Effector CD4-positive, alpha-beta T cell (primary cell): ENCODE results near the gene AFG3L2.
"Not testable (repeated sequence)": the region's sequence is repeated elsewhere in the genome, so short reads cannot be mapped to it uniquely, and the experiment has no call there.

Experiments used
- DNase-seq: peaks from one replicate; pipeline ENCODE4 v3.0.0-alpha.2; 2020

Gene AFG3L2

DNA sequence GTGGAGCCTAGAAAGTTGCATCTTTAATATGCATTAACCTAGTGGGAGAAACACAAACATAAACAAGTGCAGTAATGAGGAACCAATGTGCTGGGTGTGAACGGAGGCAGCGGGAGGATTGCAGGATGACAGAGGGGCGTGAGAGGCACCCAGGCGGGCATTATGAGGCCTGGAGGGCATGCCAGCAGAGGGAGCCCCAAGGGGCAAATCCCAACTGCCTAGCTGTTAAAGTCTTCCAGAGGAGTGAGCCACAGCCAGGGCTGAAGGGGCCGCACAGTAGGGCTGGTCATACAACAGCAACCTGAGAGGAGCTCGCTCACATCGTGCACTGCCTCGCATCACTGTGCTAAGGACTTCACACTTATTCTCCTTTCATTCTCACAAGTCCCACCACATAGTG, 17.4 kb upstream of the AFG3L2 start:
- DNase-seq = no peak

DNA sequence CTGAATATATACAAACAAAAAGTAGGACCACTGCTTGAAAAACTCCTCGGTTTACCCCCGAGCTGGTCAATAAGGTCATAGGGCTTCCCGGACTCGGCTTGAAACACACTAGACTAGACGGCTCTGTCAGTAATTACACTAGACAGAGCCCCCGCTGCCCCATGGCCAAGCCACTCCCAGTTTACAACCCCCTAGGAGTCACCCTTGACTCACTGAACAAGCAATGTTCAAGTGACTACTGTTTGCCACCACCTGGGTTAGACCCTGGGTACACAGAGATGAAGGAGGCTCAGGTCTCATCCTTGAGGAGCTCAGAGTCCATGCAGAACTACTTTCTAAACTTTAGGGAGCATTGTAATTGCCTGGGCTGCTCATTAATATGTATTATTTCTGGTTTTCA, 17.0 kb upstream of the AFG3L2 start:
- DNase-seq = no peak

DNA sequence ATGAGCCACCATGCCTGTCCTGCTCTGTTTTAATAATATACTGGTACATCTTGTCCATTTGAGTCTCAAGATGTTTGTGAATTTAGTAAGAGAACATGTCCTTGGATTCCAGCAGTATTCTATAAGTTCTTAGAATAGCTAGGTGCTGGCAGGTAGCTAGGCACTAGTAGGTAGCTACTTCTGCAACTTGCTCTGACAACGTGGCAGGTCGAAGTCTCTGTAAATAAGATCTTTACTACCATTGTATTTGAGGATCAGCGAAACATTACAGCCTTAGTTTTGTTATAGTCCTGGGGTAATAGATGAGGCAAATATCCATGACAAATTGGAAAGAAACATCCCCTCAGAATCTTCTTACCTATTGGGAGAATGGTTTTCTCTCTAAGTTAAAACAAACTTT, 16.5 kb upstream of the AFG3L2 start:
- no peak for DNase-seq

DNA sequence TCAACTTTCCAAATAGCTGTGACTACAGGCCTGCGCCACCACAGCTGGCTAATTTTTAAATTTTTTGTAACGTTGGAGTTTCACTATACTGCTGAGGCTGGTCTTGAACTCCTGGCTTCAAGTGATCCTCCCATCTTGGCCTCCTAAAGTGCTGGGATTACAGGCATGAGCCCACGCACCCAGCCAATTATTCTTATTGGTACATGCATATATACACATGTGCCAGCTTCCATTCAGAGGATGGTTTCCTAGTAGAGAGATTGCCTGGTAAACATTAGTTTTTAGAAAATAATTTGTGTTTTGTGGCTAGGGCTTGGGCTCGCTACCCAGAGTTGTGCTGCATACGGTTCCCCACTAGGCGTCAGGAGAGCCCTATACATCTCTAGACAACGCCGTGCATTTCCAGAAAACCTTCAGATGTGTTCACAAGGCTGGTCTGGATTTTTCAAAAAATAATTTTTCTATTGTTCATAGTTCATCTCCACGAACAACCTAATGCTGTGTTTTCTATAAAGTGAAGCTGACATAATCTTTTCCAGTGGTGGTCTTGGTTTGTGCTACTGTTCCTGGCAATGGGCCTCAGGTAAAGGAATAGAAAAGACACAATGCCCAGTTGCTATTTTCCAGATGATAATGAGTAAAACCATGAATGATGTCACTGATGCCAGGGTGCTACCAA, 14.6 kb upstream of the AFG3L2 start:
- peak; percentile 29 for DNase-seq

DNA sequence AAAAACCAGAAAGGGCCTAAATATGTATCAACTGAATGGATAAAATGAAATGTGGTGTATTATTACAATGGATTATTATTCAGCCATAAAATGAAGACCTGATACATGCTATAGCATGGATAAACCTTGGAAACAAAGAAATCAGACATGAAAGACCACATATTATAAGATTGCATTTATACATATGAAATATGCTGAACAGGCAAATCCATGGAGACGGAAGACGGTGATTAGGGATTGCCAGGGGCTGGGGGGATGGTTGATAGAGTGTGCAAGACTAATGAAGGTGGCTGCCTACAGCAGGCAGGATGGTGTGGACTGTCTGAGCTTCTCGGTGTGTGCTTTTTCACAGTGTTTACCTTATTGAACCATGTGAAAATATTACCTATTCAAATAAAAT, 11.4 kb upstream of the AFG3L2 start:
- DNase-seq = no peak

DNA sequence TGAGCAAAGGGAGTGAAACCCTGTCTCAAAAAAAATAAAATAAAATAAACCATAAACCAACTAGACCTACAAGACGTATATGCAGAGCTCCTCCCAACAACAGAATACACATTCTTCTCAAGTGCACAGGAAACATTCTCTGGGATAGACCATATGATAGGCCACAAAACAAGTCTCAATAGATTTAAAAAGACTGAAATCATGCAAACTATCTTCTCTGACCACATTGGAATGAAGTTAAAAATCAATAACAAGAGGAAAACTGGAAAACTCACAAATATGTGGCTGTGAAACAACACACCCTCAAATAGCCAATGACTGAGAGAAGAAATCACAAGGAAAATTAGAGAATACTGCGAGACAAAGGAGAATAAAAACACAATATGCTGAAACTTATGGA, 7.2 kb upstream of the AFG3L2 start:
- DNase-seq = no peak

DNA sequence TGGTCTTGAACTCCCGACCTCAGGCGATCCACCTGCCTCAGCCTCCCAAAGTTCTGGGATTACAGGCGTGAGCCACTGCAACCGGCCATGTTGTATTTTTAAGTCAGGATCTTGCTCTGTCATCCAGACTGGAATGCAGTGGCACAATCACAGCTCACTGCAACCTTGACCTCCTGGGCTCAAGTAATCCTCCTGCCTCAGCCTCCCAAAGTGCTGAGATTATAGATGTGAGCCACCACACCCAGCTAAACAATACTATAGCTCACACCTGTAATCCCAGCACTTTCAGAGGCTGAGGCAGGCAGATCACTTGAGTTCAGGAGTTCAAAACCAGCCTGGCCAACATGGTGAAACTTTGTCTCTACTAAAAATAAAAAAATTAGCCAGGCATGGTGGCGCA, 6.7 kb upstream of the AFG3L2 start:
- not testable (repeated sequence) for DNase-seq

DNA sequence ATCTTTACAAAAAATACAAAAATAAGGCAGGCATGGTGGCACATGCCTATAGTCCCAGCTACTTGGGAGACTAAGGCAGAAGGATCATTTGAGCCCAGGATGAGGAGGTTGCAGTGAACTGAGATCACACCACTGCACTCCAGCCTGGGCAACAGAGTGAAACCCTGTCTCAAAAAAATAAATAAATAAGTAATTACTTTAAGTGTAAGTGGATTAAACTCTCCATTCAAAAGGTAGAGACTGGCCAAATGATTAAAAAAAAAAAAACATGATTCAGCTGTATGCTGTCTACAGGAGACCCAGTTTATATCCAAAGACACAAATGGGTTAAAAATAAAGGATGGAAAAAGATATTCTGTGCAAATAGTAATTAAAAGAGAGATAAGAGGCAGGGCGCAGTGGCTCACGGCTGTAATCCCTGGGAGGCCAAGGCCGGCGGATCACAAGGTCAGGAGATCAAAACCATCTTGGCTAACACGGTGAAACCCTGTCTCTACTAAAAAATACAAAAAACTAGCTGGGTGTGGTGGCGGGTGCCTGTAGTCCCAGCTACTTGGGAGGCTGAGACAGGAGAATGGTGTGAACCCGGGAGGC, 5.3 kb upstream of the AFG3L2 start:
- DNase-seq = not testable (repeated sequence)

DNA sequence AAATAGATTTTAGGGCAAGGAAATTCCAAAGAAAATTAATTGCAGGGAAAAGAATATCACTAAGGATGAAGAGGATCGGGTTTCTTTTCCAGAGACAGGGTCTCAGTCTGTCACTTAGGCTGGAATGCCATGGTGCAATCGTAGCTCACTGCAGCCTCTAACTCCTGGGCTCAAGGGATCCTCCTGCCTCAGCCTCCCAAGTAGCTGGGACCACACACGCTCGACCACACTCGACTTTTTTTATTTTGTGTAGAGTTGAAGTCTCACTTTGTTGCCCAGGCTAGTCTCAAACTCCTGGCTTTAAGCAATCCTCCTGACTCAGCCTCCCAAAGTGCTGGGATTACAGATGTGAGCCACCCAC, 1.2 kb upstream of the AFG3L2 start:
- not testable (repeated sequence) for DNase-seq

DNA sequence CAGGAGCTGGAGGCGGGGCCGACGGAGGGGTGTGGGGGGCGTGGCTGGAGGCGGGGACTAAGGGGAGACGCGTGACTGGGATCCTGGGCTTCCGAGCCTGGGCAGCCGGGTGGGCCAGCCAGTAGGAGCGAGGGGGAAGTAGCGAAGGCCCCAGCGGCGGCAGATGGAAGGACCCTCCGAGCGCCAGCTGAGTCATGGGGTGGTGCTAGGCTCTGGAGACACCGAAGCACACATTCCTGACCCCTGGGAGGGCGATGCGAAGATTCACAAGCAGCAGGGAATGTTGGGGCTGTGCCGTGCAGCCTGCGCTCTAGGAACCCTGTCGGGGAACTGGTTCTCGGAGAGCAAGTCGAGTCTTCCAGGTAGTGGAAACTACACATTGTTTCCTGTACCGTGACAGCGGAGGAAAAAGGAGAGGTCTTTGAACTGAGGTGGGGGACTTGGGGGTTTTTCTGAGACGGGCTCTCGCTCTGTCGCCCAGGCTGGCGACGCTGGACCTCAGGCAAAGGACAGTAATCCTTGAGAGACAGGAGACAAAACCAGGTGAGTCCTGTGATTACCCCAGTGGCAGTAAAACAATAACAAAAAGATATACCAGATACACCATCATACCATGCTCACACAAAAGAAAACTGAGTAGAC, 650 bp upstream of the AFG3L2 start:
- no peak for DNase-seq

DNA sequence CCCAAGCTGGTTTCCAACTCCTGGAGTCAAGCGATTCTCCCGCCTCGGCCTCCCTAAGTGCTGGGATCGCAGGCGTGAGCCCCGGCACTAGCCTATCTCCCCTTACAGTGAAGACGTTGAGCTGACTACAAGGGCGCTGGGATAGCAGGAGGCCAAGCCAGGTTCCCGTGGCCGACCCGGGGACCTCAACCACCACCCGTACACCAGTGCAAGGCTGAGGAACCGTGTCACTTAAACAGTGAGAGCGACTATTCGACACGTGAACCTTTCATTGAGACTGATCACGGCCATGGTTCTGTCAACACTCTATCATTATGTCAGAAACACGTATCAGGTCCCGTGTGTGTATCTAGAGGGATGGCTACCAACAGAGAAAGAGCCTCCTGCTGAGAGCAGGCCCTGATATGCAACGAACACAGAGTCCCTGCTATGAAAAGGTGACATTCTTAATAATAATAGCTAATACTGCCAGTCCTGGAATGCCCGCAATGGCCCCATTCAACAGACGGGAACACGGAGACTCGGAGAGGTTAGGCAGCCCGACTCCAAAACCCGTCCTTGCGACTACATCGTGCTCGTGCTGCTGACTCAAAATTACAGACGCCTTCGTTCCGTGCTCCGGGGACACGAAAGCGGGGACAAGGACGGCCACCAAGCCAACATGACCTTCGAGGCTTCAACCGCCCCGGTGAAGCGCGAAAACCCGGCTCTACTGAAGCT, 833 bp downstream of the AFG3L2 start:
- DNase-seq = no peak

DNA sequence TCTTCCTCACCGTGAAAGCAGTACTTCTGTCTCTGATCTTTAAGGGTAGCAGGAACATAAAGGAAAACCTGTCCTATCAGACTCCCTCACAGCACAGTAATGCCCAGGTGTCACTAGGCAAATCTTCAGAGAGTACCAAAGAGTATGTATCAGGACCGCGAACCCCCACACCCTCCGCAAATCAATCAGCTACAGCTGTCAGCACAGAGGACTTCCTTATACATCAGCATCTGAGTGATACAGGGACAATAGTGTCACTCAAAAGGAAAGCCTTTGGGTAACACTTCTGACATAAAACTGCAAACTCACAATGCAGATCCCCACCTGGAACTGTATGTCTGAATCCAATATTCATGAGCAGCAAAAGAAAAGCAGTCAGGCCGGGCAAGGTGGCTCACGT, 2.6 kb downstream of the AFG3L2 start:
- DNase-seq = no peak

DNA sequence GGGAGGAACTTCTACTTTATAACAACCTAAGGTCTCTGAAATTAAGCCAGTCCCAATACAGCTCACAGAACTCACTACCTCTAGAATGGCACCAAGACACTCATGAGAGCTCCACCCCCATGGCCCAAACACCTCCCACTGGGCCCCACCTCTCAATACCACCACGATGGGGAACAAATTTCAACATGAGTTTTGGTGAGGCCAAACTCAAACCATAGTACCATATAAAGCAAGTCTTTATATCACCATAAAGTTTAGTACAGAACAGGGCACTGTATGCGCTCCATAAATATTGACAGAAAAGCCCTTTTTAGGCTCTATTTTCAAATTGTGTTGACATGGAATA, 3.3 kb downstream of the AFG3L2 start:
- DNase-seq = no peak

DNA sequence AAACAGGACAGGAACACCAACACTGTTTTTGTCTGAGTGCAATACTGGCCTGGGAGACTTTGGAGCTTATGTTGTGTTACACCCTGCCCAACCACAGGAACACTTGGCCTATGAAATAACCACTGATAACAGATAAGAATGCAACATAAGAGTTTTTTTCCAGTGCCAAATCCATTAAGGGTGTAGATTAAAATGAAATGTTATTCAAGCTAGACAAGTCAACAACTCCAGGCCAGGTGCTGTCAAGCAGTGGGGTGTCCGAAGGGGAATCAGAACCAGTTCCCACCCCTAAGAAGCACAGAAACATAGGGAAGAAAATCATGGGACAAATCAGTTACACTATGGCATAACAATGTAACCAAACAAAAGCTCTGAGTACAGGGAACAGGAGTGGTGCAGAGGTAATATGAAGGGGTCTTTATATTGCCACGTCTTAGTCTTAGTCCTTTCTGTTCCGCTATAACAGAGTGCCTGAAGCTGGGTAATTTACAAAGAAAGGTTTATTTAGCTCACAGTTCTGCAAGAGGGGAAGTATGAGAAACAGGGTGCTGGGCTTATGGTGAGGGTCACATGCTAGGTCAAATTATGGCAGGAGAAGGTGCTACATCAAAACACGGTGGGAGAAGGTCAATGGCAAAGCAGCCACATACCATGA, 3.8 kb downstream of the AFG3L2 start:
- no peak for DNase-seq

DNA sequence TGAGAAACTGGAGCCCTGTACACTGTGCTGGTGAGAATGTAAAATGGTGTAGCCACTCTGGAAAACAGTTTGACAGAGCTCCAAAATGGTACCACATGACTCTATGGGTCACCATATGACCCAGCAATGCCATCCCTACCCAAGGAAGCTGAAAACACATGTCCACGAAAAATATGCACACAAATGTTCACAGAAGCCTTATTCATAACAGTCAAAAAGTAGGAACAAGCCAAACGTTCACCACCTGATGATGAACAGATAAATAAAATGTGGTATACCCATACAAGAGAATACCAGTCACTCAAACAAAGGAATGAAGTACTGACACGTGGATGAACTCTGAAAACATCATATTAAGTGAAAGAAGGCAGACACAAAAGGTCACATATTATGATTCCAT, 4.6 kb downstream of the AFG3L2 start:
- no peak for DNase-seq

DNA sequence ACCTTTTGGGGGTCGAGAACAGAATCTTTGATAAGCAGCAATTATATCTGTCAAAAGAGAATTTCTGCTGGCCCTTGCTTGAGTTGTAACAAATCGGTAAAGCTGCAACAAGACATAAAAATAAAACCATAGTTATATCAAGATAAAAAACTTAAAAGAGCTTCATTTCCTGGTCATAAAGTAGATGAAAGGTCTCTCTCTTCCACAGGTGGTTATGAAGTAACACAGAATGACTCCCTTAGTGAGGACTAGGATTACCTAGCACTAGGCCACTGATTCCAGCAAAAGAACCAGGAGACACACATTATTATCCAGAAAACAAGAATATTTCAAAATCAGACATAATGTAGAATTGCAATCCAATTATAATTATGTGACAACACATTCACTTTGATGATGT, 5.4 kb downstream of the AFG3L2 start:
- DNase-seq = no peak

DNA sequence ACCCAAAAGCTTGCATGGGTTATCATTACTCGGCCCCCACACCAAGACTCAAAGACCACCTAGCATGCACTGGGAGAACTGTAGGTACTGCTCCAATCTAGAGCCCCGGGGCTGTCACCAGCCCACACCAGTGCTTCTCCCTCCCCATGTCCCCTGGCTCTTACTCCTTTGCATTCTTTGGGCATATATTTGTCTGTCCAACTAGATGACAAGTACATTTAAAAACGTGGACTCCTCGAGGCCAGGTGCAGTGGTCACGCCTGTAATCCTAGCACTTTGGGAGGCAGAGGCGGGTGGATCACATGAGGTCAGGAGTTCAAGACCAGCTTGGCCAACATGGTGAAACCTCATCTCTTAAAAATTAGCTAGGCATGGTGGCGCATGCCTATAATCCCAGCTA, 7.8 kb downstream of the AFG3L2 start:
- no peak for DNase-seq

DNA sequence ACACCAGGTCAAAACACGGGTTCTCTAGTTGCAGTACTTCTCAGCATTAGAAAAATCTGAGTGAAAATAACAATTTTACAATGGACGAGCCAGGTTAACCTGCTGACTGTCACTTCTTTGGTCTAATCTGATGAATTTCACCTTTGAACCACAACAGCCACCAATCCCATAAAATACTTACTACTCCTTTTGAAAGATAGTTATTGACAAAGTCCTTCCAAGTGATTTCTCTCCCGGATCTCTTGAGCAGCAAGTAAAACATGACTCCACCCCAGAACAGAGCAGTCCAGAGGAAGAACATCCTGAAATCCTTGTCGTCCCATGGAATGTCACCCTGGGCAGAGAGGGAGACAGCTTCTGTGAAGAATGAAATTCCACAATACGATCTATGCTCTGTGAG, 10.2 kb downstream of the AFG3L2 start:
- DNase-seq = no peak

DNA sequence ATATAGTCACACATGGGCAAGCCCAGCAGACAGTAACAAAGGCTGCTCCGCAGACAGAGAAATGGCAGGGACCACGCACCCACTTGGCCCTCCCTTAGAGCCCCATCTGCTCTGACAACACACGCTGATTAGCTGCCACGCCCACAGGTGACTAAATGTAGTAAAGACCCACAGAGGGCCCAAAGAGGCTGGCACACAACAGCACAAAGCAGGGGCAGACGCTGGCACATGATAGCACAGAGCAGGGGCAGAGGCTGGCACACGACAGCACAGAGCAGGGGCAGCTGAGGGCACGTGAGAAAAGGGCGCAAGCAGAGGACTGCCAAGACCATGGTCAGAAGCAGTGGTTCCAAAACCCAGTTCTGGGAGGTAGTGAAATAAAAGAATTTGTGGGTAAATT, 10.6 kb downstream of the AFG3L2 start:
- DNase-seq = no peak

DNA sequence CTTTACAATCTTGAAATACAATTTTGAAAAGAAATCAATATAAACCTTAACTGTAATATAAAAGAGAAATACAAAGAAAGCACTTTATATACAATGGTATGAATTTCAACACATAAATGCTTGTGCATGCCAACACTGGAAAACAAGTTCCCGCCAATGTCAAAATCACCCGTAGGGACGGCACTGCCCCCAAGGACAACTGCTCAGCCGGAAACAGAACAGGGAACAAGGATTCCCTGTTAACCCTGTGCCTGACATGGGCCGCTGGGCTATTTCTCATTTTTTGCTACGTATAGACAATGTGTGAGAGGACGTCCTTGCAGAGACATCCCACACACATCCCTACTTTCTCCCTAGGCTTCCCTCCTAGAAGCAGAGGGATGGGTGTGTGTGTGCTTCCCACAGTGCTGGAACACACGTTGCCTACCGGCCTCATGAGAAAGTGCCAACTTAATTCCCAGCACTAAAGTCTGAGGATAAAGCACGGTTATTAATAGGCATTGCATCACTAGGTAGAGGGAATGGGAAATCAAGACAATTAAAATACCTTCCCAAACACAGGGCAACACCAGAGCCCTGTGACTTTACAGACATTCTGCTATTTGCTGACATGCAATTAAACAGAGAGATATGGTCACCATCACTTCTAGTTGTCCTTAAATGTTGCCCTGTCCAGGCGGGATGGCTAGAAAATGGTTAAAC, 14.4 kb downstream of the AFG3L2 start:
- DNase-seq = no peak

DNA sequence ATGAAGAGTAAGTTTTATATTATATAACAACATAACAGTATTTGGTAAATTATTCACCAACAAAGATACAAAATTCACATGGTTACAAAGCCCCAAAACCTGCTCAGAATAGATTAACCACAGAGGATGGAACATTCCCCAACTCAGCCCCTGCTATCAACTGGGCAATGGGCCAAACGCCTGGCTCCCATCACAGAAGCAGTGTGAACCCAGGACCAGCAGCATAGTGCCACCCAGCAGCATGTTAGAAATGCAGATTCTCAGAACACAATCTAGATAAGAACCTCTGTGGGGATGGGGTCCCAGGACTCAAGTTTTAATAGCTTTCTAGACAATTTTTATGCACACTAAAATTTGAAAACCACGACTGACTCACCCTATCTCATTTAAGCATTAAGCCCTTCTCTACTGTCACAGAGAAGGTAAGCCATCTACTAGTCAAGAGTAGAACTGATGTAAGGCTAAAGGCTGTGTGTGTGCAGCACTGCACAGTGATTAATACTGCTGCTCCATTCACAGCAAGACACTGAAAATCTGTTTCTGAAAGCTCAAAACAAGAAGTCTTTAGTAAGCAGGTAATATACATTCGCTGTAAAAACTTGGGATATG, 15.2 kb downstream of the AFG3L2 start:
- DNase-seq = no peak

DNA sequence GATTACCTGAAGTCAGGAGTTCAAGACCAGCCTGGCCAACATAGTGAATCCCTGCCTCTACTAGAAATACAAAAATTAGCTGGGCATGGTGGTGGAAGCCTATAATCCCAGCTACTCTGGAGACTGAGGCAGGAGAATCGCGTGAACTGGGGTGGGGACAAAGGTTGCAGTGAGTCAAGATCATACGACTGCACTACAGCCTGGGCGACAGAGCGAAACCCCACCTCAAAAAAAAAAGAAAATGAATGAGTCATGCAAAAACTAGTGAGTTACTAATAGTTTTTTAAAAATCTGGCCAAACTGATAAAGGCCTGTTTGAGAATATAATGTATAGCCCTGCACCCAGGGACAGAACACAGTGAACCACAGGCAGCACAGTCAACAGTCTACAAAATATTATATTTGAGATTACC, 17.5 kb downstream of the AFG3L2 start:
- DNase-seq = no peak

DNA sequence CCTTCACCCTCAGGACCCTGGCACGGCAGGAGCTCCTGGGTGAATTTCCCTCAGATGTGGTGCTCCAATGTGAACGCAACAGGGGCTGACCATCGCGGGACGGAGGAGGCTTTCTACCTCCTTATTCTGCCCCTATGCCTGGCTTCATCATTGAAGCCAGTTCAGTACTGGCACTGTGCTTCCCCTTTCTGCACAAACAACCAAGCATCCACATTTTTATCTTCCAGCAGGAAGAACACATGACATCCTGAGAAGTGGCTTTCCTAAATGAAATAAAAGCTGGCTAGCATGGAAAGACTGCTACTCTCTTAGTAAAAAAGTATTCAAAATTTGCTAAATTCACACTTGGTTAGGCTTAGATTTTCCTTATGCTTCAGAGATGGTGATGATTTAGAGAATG, 24.8 kb downstream of the AFG3L2 start:
- no peak for DNase-seq
